Liver (tissue), 9 donors: ENCODE data around the gene CCDC89. TPM values are rescaled to one million over a fixed set of nuclear protein-coding genes. Genes with fewer than 3 reads are reported as not detected.

ENCODE experiments used
- DNase-seq: peaks from one replicate; pipeline ENCODE4 v3.0.0-alpha.2; 2017; ENCODE audit warnings: low spot score
- H3K27ac ChIP-seq, 2 donors: one replicate each; pipeline ENCODE4 v1.7.0; 2013; ENCODE audit warnings: inconsistent platforms in 2 of 2, low read length in 2 of 2, control low read depth in 1 of 2, low read depth in 1 of 2, mild to moderate bottlenecking in 1 of 2
- H3K27me3 ChIP-seq, 4 donors: one replicate each; pipeline versions ENCODE4 v1.6.1 to v1.7.0; 2013; ENCODE audit warnings: low read length in 3 of 4, inconsistent platforms in 1 of 4, mild to moderate bottlenecking in 1 of 4, moderate library complexity in 1 of 4; ENCODE audit not compliant: control insufficient read depth in 4 of 4, insufficient read depth in 4 of 4
- H3K36me3 ChIP-seq, 4 donors: one replicate each; pipeline versions ENCODE4 v1.6.1 to v1.7.0; 2013; ENCODE audit warnings: low read length in 3 of 4, mild to moderate bottlenecking in 3 of 4, low read depth in 1 of 4, moderate library complexity in 1 of 4; ENCODE audit not compliant: control insufficient read depth in 4 of 4, insufficient read depth in 3 of 4
- H3K4me1 ChIP-seq, 4 donors: one replicate each; pipeline versions ENCODE4 v1.6.1 to v1.7.0; 2013; ENCODE audit warnings: low read length in 3 of 4, mild to moderate bottlenecking in 3 of 4, moderate library complexity in 1 of 4; ENCODE audit not compliant: control insufficient read depth in 4 of 4, insufficient read depth in 4 of 4
- H3K4me3 ChIP-seq, 3 donors: one replicate each; pipeline versions ENCODE4 v1.6.1 to v1.7.0; 2013; ENCODE audit warnings: low read length in 3 of 3, control low read depth in 1 of 3, low read depth in 1 of 3, mild to moderate bottlenecking in 1 of 3
- H3K9ac ChIP-seq, 2 donors: one replicate each; pipeline ENCODE4 v1.7.0; 2013; ENCODE audit warnings: low read length in 2 of 2, mild to moderate bottlenecking in 2 of 2, moderate library complexity in 2 of 2, control low read depth in 1 of 2, low read depth in 1 of 2
- H3K9me3 ChIP-seq, 4 donors: one replicate each; pipeline versions ENCODE4 v1.6.1 to v1.7.0; 2013; ENCODE audit warnings: low read length in 3 of 4; ENCODE audit not compliant: control insufficient read depth in 4 of 4
- EGR1 ChIP-seq, 2 donors: IDR thresholded peaks; 2 replicates each; pipeline ENCODE4 v1.6.1; 2016 to 2018; ENCODE audit warnings: antibody characterized with exemption in 2 of 2, low read depth in 2 of 2
- FOXA1 ChIP-seq: IDR thresholded peaks from 2 replicates; pipeline ENCODE4 v1.6.1; 2016; ENCODE audit warnings: antibody characterized with exemption
- FOXA2 ChIP-seq: IDR thresholded peaks from 2 replicates; pipeline ENCODE4 v1.6.1; 2016; ENCODE audit warnings: antibody characterized with exemption
- GABPA ChIP-seq, 2 donors: IDR thresholded peaks in 1 of 2; conservative IDR thresholded peaks in 1 of 2; 2 replicates each; pipeline ENCODE4 v1.6.1; 2016; ENCODE audit warnings: antibody characterized with exemption in 2 of 2, mild to moderate bottlenecking in 1 of 2, moderate library complexity in 1 of 2
- HNF4A ChIP-seq, 2 donors: conservative IDR thresholded peaks; 2 replicates each; pipeline ENCODE4 v1.6.1; 2016; ENCODE audit warnings: antibody characterized with exemption in 2 of 2, mild to moderate bottlenecking in 2 of 2
- HNF4G ChIP-seq: IDR thresholded peaks from 2 replicates; pipeline ENCODE4 v1.6.1; 2016; ENCODE audit warnings: antibody characterized with exemption
- JUND ChIP-seq, 2 donors: IDR thresholded peaks; 2 replicates each; pipeline ENCODE4 v1.6.1; 2016; ENCODE audit warnings: antibody characterized with exemption in 2 of 2
- NR2F2 ChIP-seq: IDR thresholded peaks from 2 replicates; pipeline ENCODE4 v1.6.1; 2016; ENCODE audit warnings: antibody characterized with exemption
- RAD21 ChIP-seq, 2 donors: IDR thresholded peaks; 2 replicates each; pipeline ENCODE4 v1.6.1; 2016; ENCODE audit warnings: antibody characterized with exemption in 2 of 2, mild to moderate bottlenecking in 2 of 2
- RXRA ChIP-seq, 2 donors: IDR thresholded peaks; 2 replicates each; pipeline ENCODE4 v1.6.1; 2017 to 2018; ENCODE audit warnings: antibody characterized with exemption in 2 of 2, mild to moderate bottlenecking in 1 of 2
- SP1 ChIP-seq: IDR thresholded peaks from 2 replicates; pipeline ENCODE4 v1.6.1; 2018; ENCODE audit warnings: antibody characterized with exemption, mild to moderate bottlenecking
- TAF1 ChIP-seq: conservative IDR thresholded peaks from 2 replicates; pipeline ENCODE4 v1.6.1; 2016; ENCODE audit warnings: antibody characterized with exemption, mild to moderate bottlenecking
- YY1 ChIP-seq: IDR thresholded peaks from 2 replicates; pipeline ENCODE4 v1.6.1; 2016; ENCODE audit warnings: antibody characterized with exemption, mild to moderate bottlenecking
- WGBS: extraction: QIAGEN DNeasy Blood & Tissue Kit; methylation state at CpG from one replicate; pipeline ENCODE4 v1.1.7; 2013; 5-methylcytosine and 5-hydroxymethylcytosine counted together
- polyA plus RNA-seq, 2 donors: library from polyadenylated mRNA; stranded (reverse) in 1 of 2; unstranded in 1 of 2; fragments of 200-250 nt in 1 of 2; fragments of >200 nt in 1 of 2; fragmentation: Nextera tagmentation in 1 of 2; extraction: Ambion mirVana in 1 of 2; gene quantifications; one replicate each; pipeline versions ENCODE4 v1.2.1 to v1.2.3, GENCODE V29; 2013 to 2015
- total RNA-seq, 2 donors: library from RNA; depleted of rRNA; stranded (reverse); fragments of >200 nt; gene quantifications; one replicate each; pipeline ENCODE4 v1.2.3, GENCODE V29; 2014
- TF ChIP-seq, protein P1 (sequence below): IDR thresholded peaks from 2 replicates; pipeline ENCODE4 v1.6.1; 2016; ENCODE audit warnings: antibody characterized with exemption
- TF ChIP-seq, protein P2 (sequence below): IDR thresholded peaks from 2 replicates; pipeline ENCODE4 v1.6.1; 2016; ENCODE audit warnings: antibody characterized with exemption
- TF ChIP-seq, protein P3 (sequence below): IDR thresholded peaks from 2 replicates; pipeline ENCODE4 v1.6.1; 2016; ENCODE audit warnings: antibody characterized with exemption
- TF ChIP-seq, protein P4 (sequence below): fragments of 150-350 bp; IDR thresholded peaks from 2 replicates; pipeline ENCODE4 v1.5.1; 2017; ENCODE audit warnings: improper control_type of control experiment, low read depth, low read length; ENCODE audit not compliant: missing input control
- TF ChIP-seq, protein P5 (sequence below): IDR thresholded peaks from 2 replicates; pipeline ENCODE4 v1.6.1; 2016; ENCODE audit warnings: antibody characterized with exemption, mild to moderate bottlenecking
- donor health status: healthy.
- donor health status: healthy.
- donor health status: healthy.
- donor health status: healthy.
- donor health status: healthy.

The CCDC89 gene
- total and polyA plus RNA-seq, 4 donors = 0.17 to 1.0 (median 0.28) TPM; not detected in 1

DNA sequence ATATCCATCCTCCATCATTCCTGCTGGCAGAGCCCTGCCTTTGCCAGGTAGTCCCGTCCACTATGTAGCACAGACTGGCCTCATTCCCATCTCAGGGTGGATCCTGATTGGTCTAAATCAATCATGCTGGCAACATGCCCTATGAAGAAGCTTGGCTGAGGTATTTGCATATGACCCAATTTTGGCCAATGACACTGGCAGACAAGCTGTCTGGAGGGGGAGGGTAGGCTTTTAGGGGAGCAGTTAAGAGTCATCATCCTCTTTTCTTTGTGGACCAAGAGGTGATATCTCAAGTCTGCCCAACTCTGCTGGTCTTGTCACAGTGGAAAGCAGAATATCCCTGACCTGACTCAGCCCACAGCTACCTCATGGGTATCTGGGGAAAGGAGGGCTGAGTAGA, 5.1 kb downstream of the CCDC89 start:
- Histone ChIP-seq H3K27ac (no peak overlapping the region), H3K9ac (no peak overlapping the region), H3K36me3 (no peaks in the 10 kb centered on the region), H3K4me3 (no peak overlapping the region), H3K4me1 (peaks cover 0 to 3% (median 1%) of the 10 kb centered on the region in 4 donors), H3K9me3 (no peaks in the 10 kb centered on the region), H3K27me3 (no peaks in the 10 kb centered on the region)
- WGBS = 43% methylated on average over 1 of the region's 1 CpG
- TF ChIP-seq, protein P1, sequence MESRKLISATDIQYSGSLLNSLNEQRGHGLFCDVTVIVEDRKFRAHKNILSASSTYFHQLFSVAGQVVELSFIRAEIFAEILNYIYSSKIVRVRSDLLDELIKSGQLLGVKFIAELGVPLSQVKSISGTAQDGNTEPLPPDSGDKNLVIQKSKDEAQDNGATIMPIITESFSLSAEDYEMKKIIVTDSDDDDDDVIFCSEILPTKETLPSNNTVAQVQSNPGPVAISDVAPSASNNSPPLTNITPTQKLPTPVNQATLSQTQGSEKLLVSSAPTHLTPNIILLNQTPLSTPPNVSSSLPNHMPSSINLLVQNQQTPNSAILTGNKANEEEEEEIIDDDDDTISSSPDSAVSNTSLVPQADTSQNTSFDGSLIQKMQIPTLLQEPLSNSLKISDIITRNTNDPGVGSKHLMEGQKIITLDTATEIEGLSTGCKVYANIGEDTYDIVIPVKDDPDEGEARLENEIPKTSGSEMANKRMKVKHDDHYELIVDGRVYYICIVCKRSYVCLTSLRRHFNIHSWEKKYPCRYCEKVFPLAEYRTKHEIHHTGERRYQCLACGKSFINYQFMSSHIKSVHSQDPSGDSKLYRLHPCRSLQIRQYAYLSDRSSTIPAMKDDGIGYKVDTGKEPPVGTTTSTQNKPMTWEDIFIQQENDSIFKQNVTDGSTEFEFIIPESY = no peak
- TF ChIP-seq, protein P2, sequence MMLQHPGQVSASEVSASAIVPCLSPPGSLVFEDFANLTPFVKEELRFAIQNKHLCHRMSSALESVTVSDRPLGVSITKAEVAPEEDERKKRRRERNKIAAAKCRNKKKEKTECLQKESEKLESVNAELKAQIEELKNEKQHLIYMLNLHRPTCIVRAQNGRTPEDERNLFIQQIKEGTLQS = no peak
- TF ChIP-seq EGR1 (IDR thresholded peaks at IDR 0.05; ENCODE audit: low read depth in 2 of 2) (no peak), FOXA2 (no peak), SP1 (no peak), TAF1 (no peak), GABPA (IDR thresholded peaks at IDR 0.05 in 1 of 2, conservative IDR thresholded peaks at IDR 0.05 in 1 of 2) (no peak), NR2F2 (no peak), HNF4G (no peak), RXRA (IDR thresholded peaks at IDR 0.05) (no peak), JUND (IDR thresholded peaks at IDR 0.05) (no peak)
- TF ChIP-seq, protein P3, sequence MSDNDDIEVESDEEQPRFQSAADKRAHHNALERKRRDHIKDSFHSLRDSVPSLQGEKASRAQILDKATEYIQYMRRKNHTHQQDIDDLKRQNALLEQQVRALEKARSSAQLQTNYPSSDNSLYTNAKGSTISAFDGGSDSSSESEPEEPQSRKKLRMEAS = no peak
- no peak for DNase-seq

DNA sequence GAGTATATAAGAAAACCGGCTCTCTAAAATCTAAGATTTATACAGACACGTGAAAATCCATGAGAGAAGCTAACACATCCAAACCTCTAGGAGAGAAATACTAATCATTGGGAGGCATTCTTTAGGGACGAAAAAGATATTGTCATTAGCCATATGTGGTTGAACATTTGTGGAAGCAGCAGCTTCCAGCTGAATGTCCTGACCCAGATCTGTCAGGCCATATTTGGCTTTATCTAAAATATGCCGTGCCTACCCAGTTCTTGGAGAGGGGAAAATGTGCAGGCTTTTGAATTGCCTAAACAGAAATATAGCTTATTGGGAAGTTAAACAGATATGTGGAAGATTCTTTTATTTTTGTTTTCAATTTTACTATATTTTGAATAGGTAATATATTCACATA, 6.4 kb downstream of the CCDC89 start:
- no peaks in the 10 kb centered on the region for H3K9me3 ChIP-seq
- WGBS = 79% methylated on average over 4 of the region's 4 CpGs

More for the DNA sequence above, 6.4 kb downstream of the CCDC89 start:
- Histone ChIP-seq H3K27me3 (no peaks in the 10 kb centered on the region), H3K4me1 (peaks cover 0 to 3% (median 1%) of the 10 kb centered on the region in 4 donors), H3K4me3 (no peak overlapping the region), H3K27ac (no peak overlapping the region), H3K36me3 (no peaks in the 10 kb centered on the region), H3K9ac (no peak overlapping the region)
- no peak for DNase-seq
- TF ChIP-seq, protein P2 = no peak
- TF ChIP-seq, protein P4, sequence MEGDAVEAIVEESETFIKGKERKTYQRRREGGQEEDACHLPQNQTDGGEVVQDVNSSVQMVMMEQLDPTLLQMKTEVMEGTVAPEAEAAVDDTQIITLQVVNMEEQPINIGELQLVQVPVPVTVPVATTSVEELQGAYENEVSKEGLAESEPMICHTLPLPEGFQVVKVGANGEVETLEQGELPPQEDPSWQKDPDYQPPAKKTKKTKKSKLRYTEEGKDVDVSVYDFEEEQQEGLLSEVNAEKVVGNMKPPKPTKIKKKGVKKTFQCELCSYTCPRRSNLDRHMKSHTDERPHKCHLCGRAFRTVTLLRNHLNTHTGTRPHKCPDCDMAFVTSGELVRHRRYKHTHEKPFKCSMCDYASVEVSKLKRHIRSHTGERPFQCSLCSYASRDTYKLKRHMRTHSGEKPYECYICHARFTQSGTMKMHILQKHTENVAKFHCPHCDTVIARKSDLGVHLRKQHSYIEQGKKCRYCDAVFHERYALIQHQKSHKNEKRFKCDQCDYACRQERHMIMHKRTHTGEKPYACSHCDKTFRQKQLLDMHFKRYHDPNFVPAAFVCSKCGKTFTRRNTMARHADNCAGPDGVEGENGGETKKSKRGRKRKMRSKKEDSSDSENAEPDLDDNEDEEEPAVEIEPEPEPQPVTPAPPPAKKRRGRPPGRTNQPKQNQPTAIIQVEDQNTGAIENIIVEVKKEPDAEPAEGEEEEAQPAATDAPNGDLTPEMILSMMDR = no peak
- TF ChIP-seq RAD21 (IDR thresholded peaks at IDR 0.05) (no peak), FOXA1 (no peak), EGR1 (IDR thresholded peaks at IDR 0.05; ENCODE audit: low read depth in 2 of 2) (no peak), HNF4A (conservative IDR thresholded peaks at IDR 0.05) (no peak), JUND (IDR thresholded peaks at IDR 0.05) (no peak), FOXA2 (no peak), GABPA (IDR thresholded peaks at IDR 0.05 in 1 of 2, conservative IDR thresholded peaks at IDR 0.05 in 1 of 2) (no peak), TAF1 (no peak), RXRA (IDR thresholded peaks at IDR 0.05) (no peak), HNF4G (no peak), NR2F2 (no peak), SP1 (no peak), YY1 (no peak)
- TF ChIP-seq, protein P3 = no peak
- TF ChIP-seq, protein P5, sequence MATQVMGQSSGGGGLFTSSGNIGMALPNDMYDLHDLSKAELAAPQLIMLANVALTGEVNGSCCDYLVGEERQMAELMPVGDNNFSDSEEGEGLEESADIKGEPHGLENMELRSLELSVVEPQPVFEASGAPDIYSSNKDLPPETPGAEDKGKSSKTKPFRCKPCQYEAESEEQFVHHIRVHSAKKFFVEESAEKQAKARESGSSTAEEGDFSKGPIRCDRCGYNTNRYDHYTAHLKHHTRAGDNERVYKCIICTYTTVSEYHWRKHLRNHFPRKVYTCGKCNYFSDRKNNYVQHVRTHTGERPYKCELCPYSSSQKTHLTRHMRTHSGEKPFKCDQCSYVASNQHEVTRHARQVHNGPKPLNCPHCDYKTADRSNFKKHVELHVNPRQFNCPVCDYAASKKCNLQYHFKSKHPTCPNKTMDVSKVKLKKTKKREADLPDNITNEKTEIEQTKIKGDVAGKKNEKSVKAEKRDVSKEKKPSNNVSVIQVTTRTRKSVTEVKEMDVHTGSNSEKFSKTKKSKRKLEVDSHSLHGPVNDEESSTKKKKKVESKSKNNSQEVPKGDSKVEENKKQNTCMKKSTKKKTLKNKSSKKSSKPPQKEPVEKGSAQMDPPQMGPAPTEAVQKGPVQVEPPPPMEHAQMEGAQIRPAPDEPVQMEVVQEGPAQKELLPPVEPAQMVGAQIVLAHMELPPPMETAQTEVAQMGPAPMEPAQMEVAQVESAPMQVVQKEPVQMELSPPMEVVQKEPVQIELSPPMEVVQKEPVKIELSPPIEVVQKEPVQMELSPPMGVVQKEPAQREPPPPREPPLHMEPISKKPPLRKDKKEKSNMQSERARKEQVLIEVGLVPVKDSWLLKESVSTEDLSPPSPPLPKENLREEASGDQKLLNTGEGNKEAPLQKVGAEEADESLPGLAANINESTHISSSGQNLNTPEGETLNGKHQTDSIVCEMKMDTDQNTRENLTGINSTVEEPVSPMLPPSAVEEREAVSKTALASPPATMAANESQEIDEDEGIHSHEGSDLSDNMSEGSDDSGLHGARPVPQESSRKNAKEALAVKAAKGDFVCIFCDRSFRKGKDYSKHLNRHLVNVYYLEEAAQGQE = no peak
